Activated CD8-positive, alpha-beta T cell treated with anti-CD3 and anti-CD28 coated beads for 36 hours (primary cell): ENCODE measurements around the gene CCNQ. TPM values are rescaled to one million over a fixed set of nuclear protein-coding genes. Genes with fewer than 3 reads are reported as not detected.
A peak's percentile ranks its signal among the peaks of the same experiment; 100 is the strongest.

Source experiments
- ATAC-seq: fragments of 200-7000 bp; cut with Tn5 transposase; one replicate; pipeline ENCODE4 v1.10.0; 2021; ENCODE audit warnings: mild to moderate bottlenecking, moderate library complexity
- CTCF ChIA-PET: fragments of 350-600 bp; sonication (Branson Sonifier 250); formaldehyde crosslinking; loops from one replicate; lab custom pipeline; 2021; ENCODE audit warnings: antibody characterized with exemption; lab: Charles Lee
- POLR2A ChIA-PET: fragments of 350-600 bp; sonication (Branson Sonifier 250); formaldehyde crosslinking; loops from one replicate; lab custom pipeline; 2021; ENCODE audit warnings: antibody characterized with exemption; lab: Charles Lee
- DNase-seq: peaks from one replicate; pipeline ENCODE4 v3.0.0-alpha.2; 2020
- H3K27ac Mint-ChIP-seq: one replicate; pipeline ENCODE4 v1.8.0; 2021; ENCODE audit warnings: mild to moderate bottlenecking, mixed read lengths
- H3K27me3 Mint-ChIP-seq: one replicate; pipeline ENCODE4 v1.8.0; 2021; ENCODE audit warnings: mixed read lengths
- H3K36me3 Mint-ChIP-seq: one replicate; pipeline ENCODE4 v1.8.0; 2021; ENCODE audit warnings: low read depth, mixed read lengths
- H3K4me1 Mint-ChIP-seq: one replicate; pipeline ENCODE4 v1.8.0; 2021; ENCODE audit warnings: low read depth, mixed read lengths
- H3K4me3 Mint-ChIP-seq: one replicate; pipeline ENCODE4 v1.8.0; 2021; ENCODE audit warnings: mild to moderate bottlenecking, moderate library complexity, mixed read lengths
- H3K9me3 Mint-ChIP-seq: one replicate; pipeline ENCODE4 v1.8.0; 2021; ENCODE audit warnings: mixed read lengths
- CTCF ChIP-seq: fragments of 200-600 bp; IDR thresholded peaks from one replicate; pipeline ENCODE4 v1.8.0; 2022; ENCODE audit warnings: antibody characterized with exemption, mild to moderate bottlenecking
- intact Hi-C: fragments of 100-400 bp; cut with micrococcal nuclease; formaldehyde crosslinking; loops from one replicate; pipeline ENCODE4 v1.10.0; 2022
- total RNA-seq, 2 experiments: library from RNA; stranded (reverse); gene quantifications; one replicate each; pipeline ENCODE4 v1.2.3, GENCODE V29; 2021

Gene CCNQ
- total RNA-seq: 10 to 100 TPM; 18.5 to 21.3 TPM

- peaks cover 10% of the 10 kb centered on the region for H3K36me3 Mint-ChIP-seq
- peak within 1 kb of the TSS; percentile 74 for H3K27ac Mint-ChIP-seq
- intact Hi-C loops: no loop called here
- H3K9me3 Mint-ChIP-seq: no peaks in the 10 kb centered on the region
- peak; percentile 25 for ATAC-seq
- peaks cover 32% of the 10 kb centered on the region for H3K4me1 Mint-ChIP-seq
- TF ChIP-seq CTCF: no peak
- H3K27me3 Mint-ChIP-seq: no peaks in the 10 kb centered on the region
- ChIA-PET CTCF (interaction anchor here (1.5 to 1.8 kb wide), 5 partner anchors 11 to 69 kb away, joined by 3 to 6 read pairs (median 4); no protein-coding TSS in a partner anchor), POLR2A (interaction anchor here (0.5 to 1.5 kb wide), 2 partner anchors 16 to 492 kb away, joined by 3 read pairs; no protein-coding TSS in a partner anchor)
- H3K4me3 Mint-ChIP-seq: peak within 1 kb of the TSS; percentile 85
- peak; percentile 23 for DNase-seq
Observed at GRCh38 chrX:153598541-153599191, at the start of gene CCNQ. CCNQ (minus strand) TSS chrX:153599139; CDS start chrX:153599073, 66 bp downstream.

DNA sequence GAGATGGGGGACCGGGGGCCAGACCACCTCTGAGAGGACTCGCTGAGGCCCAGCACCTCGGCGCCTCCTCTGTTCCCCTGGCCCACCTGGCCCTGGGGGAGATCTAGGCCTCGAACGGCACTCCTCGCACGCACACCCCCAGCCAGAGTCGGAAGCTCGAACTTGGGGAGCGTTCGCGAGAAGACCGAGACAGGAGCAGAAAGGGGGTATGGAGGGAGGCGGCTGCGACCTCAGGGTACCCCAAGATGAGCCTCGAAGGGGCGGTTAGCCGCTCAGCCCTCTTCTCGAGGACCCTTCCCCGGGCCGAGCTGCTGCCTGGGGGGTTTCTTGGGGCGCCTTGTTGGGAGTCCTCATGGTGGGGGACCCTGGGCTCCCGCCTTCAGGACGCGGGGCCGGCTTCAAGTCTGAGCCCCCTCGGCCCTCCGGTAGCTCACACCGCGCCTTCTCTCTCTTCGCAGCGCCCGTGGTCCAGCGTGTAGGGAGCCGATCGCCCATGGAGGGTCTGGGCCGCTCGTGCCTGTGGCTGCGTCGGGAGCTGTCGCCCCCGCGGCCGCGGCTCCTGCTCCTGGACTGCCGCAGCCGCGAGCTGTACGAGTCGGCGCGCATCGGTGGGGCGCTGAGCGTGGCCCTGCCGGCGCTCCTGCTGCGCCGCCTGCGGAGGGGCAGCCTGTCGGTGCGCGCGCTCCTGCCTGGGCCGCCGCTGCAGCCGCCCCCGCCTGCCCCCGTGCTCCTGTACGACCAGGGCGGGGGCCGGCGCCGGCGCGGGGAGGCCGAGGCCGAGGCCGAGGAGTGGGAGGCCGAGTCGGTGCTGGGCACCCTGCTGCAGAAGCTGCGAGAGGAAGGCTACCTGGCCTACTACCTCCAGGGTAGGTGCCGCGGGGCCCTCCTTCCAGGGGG lies 48.8 kb upstream of the CCNQ start:
- DNase-seq: no peak
- no peaks in the 10 kb centered on the region for H3K9me3 Mint-ChIP-seq
- H3K27ac Mint-ChIP-seq: no peak overlapping the region
- H3K4me1 Mint-ChIP-seq: peaks cover 5% of the 10 kb centered on the region
- ChIA-PET CTCF (interaction anchor here (0.6 to 4.4 kb wide), 7 partner anchors 11 to 109 kb away, joined by 3 to 29 read pairs (median 10); no protein-coding TSS in a partner anchor), POLR2A (interaction anchor here (1.4 to 1.5 kb wide), 2 partner anchors 48 to 109 kb away, joined by 3 to 4 read pairs; no protein-coding TSS in a partner anchor)
- H3K4me3 Mint-ChIP-seq: no peak overlapping the region
- H3K36me3 Mint-ChIP-seq: no peaks in the 10 kb centered on the region
- intact Hi-C loops: loop anchor here (5.0 kb wide), 1 partner anchor 90 kb away; no protein-coding TSS in a partner anchor
- H3K27me3 Mint-ChIP-seq: peaks cover 32% of the 10 kb centered on the region
- no peak for ATAC-seq
- TF ChIP-seq CTCF: no peak

- ChIA-PET CTCF (interaction anchor here (1.0 to 4.4 kb wide), 7 partner anchors 11 to 108 kb away, joined by 4 to 29 read pairs (median 12); partner anchors contain the start of gene CCNQ), POLR2A (interaction anchor here (0.9 to 1.5 kb wide), 3 partner anchors 30 to 108 kb away, joined by 3 to 4 read pairs (median 3); no protein-coding TSS in a partner anchor)
- Mint-ChIP-seq H3K4me3 (no peak within 1 kb of the TSS), H3K4me1 (peaks cover 7% of the 10 kb centered on the region), H3K27me3 (peaks cover 33% of the 10 kb centered on the region), H3K36me3 (no peaks in the 10 kb centered on the region), H3K27ac (no peak within 1 kb of the TSS), H3K9me3 (no peaks in the 10 kb centered on the region)
- TF ChIP-seq CTCF: no peak
- no peak for DNase-seq
- intact Hi-C loops: loop anchor here (5.0 kb wide), 1 partner anchor 89 kb away; no protein-coding TSS in a partner anchor
- ATAC-seq: no peak
Observed at GRCh38 chrX:153646620-153647373, 47.9 kb upstream of the CCNQ start, which contains the start of gene DUSP9. DUSP9 (plus strand) TSS chrX:153647203; CDS start chrX:153647954, 751 bp downstream.

DNA sequence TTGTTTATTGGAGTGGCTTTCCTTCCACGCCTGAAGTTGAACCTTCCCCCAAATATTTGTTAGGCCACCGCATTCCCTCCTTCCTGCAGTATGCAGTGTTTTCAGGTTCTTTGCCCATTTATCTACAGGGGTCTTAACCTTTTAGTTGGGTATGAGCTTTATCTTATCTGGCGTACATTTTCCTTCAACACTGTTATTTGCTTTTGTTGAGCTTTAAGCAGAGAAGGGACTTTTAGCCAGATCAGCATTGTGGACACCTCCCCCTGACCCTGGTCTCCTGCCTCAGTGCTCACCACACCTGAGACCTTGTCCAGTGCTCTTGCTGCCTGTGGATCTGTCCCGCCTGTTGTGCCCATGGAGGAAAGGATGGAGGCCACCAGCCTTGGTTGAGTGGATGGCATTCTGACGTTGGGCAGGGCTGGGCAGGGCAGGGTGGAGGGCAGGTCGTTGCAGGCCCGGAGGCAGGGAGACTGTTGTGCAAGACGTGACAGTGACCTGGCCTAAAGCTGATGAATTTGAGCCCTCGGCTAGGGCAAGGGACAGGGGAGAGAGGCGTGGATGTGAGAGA lies 47.1 kb upstream of the CCNQ start:
- Mint-ChIP-seq H3K36me3 (no peaks in the 10 kb centered on the region), H3K4me3 (no peak overlapping the region)

More for the DNA sequence above, 47.1 kb upstream of the CCNQ start:
- Mint-ChIP-seq H3K27ac (no peak overlapping the region), H3K9me3 (no peaks in the 10 kb centered on the region), H3K4me1 (peaks cover 7% of the 10 kb centered on the region), H3K27me3 (peaks cover 37% of the 10 kb centered on the region)
- ChIA-PET POLR2A (interaction anchor here (0.9 to 1.4 kb wide), 2 partner anchors 30 to 46 kb away, joined by 3 to 4 read pairs; no protein-coding TSS in a partner anchor), CTCF (interaction anchor here (1.0 to 4.4 kb wide), 8 partner anchors 10 to 107 kb away, joined by 4 to 29 read pairs (median 8); partner anchors contain the start of gene CCNQ)
- no peak for ATAC-seq
- no peak for TF ChIP-seq CTCF
- no peak for DNase-seq
- intact Hi-C loops: loop anchor here (5.0 kb wide), 1 partner anchor 89 kb away; no protein-coding TSS in a partner anchor
